Fibroblast of mammary gland (primary cell): ENCODE data around the gene TIMP2.

Experiments
- DNase-seq: peaks from one replicate; pipeline ENCODE4 v3.0.0-alpha.2; 2010; ENCODE audit warnings: low read depth
- H3K4me3 ChIP-seq: 2 replicates; pipeline ENCODE4 v1.5.1; 2011; ENCODE audit warnings: low read depth, mild to moderate bottlenecking, low read length, moderate library complexity; ENCODE audit not compliant: control insufficient read depth
- TF ChIP-seq, protein P1 (sequence below): conservative IDR thresholded peaks from 2 replicates; pipeline ENCODE4 v1.5.1; 2011; ENCODE audit warnings: low read depth, low read length, inconsistent platforms; ENCODE audit not compliant: control insufficient read depth, insufficient read depth

TIMP2 gene

DNA sequence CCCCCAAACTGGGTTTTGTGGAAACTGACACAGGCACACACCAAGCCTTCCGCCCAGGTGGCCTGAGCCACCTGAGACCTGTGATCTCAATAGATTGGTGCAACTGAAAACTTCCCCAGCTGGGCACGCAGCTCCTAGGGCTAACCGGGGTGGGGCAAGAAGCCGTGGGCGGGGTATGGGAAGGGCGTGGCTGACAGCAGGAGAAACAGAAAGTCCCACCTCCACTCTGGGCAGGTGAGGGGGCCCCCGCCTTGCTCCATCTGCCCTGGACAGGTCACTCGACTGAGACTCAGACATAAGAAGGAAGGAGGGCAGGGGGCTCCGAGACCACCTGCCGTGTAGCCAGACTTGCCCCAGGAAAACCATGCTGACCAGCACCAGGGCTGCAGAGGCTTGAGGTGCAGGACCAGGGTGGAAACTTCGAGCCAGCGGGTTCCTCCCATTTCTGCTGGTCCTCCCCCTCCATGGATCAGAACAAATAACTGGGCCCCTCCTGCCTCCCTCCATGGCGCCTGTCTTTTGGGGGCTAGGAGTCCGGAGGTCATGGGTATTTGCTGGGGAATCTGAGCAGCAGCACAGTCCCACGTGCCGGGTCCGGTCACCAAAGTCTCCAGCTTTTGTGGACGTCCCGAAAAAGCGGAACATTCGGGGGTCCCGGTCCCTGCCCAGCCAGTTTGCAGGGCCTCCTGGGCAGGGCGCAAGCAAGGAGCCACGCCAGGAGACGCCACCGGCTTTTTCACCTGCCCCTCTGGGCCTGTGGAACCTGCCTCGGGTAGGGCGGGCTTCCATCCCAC lies 1.3 kb downstream of the TIMP2 start:
- DNase-seq, result no peak
- TF ChIP-seq, protein P1, sequence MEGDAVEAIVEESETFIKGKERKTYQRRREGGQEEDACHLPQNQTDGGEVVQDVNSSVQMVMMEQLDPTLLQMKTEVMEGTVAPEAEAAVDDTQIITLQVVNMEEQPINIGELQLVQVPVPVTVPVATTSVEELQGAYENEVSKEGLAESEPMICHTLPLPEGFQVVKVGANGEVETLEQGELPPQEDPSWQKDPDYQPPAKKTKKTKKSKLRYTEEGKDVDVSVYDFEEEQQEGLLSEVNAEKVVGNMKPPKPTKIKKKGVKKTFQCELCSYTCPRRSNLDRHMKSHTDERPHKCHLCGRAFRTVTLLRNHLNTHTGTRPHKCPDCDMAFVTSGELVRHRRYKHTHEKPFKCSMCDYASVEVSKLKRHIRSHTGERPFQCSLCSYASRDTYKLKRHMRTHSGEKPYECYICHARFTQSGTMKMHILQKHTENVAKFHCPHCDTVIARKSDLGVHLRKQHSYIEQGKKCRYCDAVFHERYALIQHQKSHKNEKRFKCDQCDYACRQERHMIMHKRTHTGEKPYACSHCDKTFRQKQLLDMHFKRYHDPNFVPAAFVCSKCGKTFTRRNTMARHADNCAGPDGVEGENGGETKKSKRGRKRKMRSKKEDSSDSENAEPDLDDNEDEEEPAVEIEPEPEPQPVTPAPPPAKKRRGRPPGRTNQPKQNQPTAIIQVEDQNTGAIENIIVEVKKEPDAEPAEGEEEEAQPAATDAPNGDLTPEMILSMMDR, result no peak
- H3K4me3 ChIP-seq, result peak overlapping the region; percentile 81

DNA sequence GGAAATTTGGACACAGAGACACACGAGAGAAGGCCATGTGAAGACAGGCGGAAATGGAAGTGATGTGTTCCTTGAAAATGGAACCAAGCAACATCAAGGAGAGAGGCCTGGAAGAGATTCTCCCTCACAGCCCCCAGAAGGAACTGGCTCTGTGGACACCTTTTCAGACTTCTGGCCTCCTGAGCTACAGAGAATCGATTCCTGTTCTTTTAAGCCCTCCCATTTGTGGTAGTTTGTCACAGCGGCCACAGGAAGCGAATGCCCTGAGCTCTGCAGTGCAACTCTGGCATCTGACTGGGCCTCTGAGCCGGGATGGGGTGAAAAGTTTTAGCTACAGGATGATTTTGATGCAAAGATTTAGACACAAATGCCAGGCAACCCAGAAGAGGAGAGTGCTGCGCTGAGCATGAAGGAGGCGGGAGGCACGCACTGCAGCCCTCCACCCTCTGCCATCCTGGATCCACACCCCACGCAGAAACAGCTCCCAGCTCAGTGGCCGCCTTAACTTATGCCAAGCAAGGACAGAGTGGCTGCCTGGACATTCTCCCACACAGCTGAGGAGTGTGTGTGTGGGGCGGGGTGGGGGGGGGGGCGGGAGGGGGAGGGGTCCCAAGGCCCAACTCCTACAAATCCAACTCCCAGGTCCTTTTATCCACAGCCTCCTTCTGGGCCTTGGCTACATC lies 2.2 kb downstream of the TIMP2 start:
- TF ChIP-seq, protein P1, result no peak
- peak overlapping the region; percentile 81 for H3K4me3 ChIP-seq
- DNase-seq, result no peak

DNA sequence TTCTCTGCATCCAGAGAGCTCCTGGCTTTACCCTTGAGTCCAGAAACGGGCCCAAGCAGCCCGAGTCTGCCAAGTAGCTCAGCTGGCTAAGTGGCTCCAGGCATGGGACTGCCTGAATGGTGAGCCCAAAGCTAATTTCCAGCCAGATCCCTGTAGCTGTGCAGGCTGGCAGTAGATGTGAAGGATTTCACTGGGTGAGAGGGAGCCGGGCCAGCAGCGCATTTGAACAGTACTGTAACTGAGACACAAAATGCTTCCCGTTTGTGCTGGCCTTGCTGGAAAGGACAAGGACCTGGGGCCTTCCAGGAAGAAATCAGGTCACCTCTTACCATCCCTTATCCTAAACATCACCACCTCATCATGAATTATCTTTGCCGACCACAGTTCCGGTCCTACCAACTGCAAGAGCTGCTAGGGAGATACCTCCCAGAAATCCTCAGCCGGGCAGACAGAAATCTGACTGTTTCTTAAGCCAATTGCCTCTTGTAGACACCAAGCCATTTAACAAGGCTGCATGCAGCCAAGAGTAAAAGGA lies 3.7 kb downstream of the TIMP2 start:
- no peak for DNase-seq
- H3K4me3 ChIP-seq, result peak overlapping the region; percentile 3
- TF ChIP-seq, protein P1, result no peak

DNA sequence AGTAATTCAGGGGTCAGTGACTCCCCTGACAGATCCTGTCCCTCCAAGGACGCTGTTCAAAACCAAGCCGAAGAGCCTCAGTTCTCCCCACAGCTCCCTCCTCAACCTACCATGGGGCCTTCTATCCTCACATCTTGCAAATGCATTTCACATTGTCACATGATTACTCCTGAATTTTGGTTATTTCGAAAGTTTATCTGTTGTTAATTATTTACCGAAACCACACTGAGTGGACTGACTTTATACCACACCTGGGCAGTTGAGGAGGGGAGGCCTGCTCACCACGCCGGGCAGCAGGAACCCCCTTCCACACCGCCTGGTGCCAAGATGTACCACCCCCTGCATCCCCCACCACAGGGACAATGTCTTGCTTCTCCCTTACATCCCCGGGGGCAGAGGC lies 4.7 kb downstream of the TIMP2 start:
- DNase-seq, result no peak
- H3K4me3 ChIP-seq, result no peak overlapping the region
- TF ChIP-seq, protein P1, result no peak

DNA sequence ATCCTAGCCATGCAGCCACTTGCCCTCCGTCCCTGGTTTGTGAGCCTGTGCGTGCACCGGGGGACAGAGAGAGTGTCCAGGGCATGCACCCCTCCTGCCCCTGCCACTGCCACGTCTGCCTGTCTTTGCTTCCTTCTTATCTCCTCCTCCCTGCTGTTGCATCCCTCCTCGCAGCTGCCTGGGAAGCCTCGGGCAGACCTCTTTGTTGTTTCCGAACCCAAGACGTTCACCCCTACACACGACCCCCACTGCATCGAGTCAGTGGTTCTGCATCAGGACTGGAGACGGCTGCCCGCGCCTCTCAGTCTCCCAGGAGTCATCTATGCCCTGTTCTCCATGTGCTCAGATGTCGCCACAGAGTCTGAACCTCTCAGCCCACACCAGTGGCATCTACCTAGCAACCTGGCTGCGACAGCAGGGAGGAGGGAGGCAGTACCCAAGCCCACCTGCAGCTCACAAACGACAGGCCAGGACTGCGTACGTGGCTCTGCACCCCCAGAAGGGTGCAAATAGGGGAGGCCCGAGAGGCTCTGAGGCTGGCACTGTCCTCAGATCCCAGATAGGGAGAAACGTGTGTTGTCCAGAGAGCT lies 5.2 kb downstream of the TIMP2 start:
- no peak overlapping the region for H3K4me3 ChIP-seq
- TF ChIP-seq, protein P1, result no peak
- DNase-seq, result no peak

DNA sequence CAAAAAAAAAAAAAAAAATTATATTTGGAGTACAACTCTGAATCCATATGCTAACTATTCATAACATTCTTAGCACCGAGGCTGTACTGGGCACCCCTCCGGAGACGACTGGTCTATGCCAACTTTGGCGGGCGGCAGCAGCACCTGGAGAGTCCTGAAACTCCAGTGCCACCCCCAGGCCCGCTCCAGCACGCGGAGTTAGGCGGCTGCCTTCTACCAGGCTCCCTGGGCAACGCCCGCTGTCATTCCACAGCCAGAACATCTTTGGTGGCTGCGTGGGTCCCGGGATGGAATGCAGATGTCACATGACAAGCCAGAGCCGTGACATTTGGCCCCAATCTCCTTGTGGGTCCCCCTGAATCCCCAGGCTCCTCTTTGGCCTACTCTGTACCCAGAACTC lies 6.2 kb downstream of the TIMP2 start:
- no peak for DNase-seq
- TF ChIP-seq, protein P1, result no peak
- no peak overlapping the region for H3K4me3 ChIP-seq
